ENCODE data around the gene LIPC.

- TF ChIP-seq, protein P1, sequence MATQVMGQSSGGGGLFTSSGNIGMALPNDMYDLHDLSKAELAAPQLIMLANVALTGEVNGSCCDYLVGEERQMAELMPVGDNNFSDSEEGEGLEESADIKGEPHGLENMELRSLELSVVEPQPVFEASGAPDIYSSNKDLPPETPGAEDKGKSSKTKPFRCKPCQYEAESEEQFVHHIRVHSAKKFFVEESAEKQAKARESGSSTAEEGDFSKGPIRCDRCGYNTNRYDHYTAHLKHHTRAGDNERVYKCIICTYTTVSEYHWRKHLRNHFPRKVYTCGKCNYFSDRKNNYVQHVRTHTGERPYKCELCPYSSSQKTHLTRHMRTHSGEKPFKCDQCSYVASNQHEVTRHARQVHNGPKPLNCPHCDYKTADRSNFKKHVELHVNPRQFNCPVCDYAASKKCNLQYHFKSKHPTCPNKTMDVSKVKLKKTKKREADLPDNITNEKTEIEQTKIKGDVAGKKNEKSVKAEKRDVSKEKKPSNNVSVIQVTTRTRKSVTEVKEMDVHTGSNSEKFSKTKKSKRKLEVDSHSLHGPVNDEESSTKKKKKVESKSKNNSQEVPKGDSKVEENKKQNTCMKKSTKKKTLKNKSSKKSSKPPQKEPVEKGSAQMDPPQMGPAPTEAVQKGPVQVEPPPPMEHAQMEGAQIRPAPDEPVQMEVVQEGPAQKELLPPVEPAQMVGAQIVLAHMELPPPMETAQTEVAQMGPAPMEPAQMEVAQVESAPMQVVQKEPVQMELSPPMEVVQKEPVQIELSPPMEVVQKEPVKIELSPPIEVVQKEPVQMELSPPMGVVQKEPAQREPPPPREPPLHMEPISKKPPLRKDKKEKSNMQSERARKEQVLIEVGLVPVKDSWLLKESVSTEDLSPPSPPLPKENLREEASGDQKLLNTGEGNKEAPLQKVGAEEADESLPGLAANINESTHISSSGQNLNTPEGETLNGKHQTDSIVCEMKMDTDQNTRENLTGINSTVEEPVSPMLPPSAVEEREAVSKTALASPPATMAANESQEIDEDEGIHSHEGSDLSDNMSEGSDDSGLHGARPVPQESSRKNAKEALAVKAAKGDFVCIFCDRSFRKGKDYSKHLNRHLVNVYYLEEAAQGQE (IDR thresholded peaks at IDR 0.05): no peak
- no peak for TF ChIP-seq SREBF2 (IDR thresholded peaks at IDR 0.05)
- TF ChIP-seq USF2 (IDR thresholded peaks at IDR 0.05): no peak
- TF ChIP-seq POLR2A (IDR thresholded peaks at IDR 0.05; ENCODE audit: low read length): no peak
- no peak for TF ChIP-seq KDM1A (IDR thresholded peaks at IDR 0.05; ENCODE audit: low read depth)
- TF ChIP-seq RCOR1 (IDR thresholded peaks at IDR 0.05; ENCODE audit: low read depth, low read length): no peak
- TF ChIP-seq, protein P2, sequence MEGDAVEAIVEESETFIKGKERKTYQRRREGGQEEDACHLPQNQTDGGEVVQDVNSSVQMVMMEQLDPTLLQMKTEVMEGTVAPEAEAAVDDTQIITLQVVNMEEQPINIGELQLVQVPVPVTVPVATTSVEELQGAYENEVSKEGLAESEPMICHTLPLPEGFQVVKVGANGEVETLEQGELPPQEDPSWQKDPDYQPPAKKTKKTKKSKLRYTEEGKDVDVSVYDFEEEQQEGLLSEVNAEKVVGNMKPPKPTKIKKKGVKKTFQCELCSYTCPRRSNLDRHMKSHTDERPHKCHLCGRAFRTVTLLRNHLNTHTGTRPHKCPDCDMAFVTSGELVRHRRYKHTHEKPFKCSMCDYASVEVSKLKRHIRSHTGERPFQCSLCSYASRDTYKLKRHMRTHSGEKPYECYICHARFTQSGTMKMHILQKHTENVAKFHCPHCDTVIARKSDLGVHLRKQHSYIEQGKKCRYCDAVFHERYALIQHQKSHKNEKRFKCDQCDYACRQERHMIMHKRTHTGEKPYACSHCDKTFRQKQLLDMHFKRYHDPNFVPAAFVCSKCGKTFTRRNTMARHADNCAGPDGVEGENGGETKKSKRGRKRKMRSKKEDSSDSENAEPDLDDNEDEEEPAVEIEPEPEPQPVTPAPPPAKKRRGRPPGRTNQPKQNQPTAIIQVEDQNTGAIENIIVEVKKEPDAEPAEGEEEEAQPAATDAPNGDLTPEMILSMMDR (IDR thresholded peaks at IDR 0.05): no peak
- TF ChIP-seq, protein P3, sequence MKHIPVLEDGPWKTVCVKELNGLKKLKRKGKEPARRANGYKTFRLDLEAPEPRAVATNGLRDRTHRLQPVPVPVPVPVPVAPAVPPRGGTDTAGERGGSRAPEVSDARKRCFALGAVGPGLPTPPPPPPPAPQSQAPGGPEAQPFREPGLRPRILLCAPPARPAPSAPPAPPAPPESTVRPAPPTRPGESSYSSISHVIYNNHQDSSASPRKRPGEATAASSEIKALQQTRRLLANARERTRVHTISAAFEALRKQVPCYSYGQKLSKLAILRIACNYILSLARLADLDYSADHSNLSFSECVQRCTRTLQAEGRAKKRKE (CRISPR knock-in tag; IDR thresholded peaks at IDR 0.05; ENCODE audit: low read depth): no peak
These were observed 124.2 kb downstream of the LIPC start for GRCh38 chr15:58556028-58556361.
